Smooth muscle cell of the brain vasculature (primary cell): Measurements from ENCODE around the gene ACE.
"Not testable (repeated sequence)": the region's sequence is repeated elsewhere in the genome, so short reads cannot be mapped to it uniquely, and the experiment has no call there.

ENCODE experiments used
- DNase-seq: peaks from one replicate; pipeline ENCODE4 v3.0.0-alpha.2; 2012; ENCODE audit warnings: low read depth, low spot score

The ACE gene

DNA sequence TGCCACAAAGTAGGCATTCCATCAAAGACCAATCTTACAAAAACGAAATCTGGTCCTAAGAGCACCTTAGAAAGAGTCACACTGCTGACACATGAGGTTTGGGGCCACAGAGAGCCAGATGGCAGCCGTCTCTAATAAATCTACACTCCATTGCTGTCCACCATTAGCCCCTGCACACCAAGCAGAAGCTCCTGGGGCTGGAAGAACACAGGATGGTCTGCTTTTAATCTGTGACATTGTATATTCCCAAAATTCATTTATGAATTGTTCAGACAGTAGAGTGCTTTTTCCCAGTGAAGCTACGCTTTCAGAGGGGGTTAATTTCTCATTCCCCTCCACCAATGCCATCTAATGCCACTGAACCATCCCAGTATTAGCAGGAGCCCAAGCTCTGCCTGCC, 32.4 kb upstream of the ACE start:
- no peak for DNase-seq

DNA sequence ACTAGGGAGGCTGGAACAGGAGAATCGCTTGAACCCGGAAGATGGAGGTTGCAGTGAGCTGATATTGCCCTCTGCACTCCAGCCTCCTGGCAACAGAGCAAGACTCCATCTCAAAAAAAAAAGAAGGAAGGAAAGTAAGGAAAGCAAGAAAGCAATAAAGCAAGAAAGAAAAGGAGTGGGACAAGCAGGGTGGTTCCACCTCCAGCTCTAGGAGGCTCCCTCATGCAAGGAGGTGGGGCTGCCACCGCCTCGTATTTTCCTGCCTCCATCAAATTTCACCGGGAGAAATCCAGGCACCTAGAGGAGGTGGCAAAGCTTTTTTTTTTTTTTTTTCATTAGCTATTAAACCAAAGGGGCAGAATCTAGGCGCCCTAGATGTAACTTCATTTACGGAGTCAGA, 31.8 kb upstream of the ACE start:
- DNase-seq: no peak

DNA sequence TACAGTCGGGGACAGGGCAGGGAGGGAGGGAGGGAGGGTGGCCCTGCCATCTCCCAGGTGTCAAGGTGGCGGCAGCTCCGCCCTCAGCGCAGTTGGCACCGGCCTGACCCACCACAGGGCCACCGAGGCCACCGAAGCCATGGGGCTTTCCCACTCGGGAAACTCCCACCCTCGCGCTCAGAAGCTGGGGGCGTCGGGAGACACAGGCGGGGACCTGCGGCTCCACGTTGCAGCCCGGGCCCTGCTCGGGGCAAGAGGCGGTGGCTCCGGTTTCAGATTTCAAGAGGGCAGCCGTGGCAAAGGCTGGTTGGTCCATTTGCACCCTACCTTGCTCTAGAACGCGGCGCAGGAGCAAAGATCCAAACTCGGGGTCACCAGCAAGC, 31.3 kb upstream of the ACE start:
- no peak for DNase-seq

DNA sequence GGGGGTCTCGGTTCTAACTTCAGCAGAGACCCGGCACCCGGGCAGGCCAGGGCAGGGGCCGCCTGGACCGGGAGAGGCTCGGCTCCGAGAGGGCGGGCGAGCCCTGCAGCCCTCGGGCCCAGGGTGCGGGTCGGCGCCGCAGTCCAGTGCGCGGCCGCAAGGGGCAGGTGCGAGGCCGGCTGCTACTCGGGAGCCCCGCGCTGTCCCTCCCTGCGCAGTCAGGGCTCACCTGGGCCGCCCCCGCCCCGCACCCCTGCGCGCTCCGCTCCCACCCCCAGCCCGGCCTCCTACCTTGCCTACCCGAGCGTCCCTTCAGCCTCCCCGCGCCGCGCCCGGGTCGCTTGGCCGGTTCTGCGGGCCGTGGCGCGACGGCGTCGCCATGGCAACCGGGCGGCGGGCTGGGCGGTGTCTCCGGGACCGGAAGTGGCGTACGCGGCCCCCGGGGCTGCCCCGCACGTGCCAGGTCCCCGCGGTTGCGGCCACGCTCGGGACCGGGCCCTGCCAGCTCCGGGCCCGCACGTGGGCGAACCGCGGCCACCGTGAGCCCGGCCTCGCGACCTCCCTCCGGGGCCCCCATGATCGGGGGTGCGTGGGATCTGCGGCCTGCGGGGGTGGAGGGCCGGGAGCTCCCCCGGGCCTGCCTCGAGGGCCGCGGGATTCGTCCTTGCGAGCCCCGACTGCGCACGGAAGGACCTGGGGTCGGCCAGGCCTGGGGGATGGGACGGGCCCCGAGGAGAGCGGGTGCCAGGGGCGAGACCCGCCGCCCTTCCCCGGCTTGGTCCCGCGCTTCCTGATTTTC, 30.7 kb upstream of the ACE start, which contains the start of gene CYB561:
Gene CYB561, minus strand, starts transcription at position 353 of the 799 bp plus-strand sequence. CDS start 8,759 bp downstream, outside the sequence.
- no peak for DNase-seq

DNA sequence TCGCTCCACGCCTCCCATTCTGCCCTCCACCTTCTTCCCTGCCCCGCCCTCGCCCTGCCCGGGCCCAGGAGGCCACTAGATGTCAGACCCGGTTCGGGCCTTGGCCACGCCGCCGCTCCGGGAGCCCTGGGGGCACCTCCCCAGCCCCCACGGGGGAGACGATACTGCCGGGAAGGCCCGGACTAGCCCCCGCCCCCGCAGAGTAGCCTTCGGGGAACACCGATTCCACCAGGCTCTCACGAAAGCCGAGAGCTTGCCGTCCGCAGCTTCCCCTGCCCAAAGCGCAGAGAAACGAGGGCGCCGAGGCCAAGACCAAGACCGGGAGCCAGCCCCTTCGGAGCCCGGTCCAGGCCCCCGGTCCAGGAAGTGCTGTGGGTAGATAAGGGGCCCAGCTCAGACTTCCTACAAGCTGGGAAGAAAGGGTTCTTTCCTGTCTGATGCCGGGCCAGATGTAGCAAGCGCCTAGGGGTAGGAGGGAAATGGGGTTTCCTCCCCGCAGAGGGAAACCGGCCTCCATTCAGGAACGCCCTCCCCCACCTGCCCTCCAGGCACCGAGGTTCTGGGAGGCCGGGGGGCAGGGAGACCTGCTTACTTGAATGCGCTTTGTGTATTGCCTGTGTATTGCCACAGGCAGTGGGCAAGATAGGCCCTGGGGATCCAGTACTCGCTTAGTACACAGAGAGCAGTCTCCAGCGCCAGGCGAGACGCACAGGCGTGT, 29.9 kb upstream of the ACE start:
- no peak for DNase-seq

DNA sequence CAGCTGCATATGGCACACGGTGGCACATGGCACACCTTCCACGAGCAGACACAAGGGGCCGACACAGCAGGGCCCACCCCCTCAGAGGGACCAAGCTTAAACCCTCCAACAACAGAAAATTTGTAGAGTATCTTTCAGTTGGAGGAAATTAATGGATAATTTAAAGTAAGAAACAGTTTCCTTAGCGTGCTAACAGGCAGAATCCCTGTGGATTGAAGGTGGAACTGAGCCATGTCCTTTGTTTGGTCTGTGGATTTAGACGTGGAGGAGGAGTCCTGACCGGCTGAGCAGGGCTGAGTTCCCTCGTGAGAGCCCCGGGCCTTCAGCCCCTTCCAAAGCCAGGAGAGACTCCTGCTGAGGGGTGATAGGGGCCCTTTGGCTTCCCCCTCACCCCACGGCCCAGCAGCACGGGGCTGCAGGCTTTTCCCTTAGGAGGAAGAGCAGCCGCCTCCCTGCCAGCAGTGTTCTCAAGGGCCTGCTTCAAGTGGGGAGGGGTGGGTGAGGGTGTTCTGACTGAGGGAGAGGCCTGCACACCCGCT, 29.3 kb upstream of the ACE start:
- no peak for DNase-seq

DNA sequence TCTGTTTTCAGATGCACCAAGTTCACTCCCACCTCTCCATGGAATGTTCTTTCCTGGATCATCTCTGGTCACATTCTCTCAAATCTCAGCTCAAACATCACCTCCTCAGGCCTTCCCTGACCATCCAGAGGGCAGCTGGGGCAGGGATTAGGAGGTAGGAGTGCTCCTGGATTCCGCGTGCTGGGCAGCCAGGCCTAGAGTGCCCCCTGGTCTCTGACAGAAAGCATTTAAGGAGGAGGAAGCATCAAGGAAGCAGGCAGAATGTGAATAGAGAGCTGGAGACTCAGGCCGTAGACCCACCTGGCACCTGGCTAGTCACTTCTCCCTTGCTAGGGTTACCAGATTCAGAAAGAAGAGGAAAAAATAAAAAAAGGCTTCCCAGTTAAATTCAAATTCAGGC, 28.2 kb upstream of the ACE start:
- DNase-seq: no peak

DNA sequence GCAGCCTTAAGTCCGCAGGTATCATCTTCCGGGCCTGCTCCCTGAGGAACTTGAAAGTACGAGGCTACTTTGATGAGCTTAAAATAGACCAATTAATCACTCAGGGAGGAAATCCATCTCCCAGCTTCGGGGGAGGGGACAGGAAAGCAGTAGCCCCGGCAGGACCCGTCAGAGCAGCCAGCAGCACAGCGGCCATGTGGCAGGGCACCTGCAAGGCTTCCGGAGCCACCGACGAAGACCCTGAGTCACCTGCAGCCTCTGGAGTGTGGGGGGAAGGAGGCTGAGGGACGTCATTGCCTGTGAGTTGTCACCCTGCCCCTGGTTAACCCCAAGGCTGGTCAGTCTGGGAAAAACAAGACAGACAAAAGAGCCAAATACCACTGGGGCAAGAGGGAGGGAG, 26.3 kb upstream of the ACE start:
- DNase-seq: no peak

DNA sequence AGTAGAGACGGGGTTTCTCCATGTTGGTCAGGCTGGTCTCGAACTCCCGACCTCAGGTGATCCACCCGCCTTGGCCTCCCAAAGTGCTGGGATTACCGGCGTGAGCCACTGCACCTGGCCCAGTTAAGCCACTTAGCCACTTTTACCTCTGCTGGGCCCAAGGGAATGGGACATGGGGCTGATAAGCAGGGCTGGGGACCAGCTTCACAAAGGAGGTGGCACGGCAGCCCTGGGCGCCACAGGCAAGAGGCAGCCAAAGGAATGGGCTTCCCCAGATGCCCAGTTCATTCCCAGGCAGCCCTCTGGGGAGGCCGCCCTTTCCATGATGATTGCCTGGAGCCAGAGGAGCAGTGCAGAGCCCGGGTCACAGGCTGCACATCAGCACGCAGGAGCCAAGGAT, 25.7 kb upstream of the ACE start:
- DNase-seq: no peak

DNA sequence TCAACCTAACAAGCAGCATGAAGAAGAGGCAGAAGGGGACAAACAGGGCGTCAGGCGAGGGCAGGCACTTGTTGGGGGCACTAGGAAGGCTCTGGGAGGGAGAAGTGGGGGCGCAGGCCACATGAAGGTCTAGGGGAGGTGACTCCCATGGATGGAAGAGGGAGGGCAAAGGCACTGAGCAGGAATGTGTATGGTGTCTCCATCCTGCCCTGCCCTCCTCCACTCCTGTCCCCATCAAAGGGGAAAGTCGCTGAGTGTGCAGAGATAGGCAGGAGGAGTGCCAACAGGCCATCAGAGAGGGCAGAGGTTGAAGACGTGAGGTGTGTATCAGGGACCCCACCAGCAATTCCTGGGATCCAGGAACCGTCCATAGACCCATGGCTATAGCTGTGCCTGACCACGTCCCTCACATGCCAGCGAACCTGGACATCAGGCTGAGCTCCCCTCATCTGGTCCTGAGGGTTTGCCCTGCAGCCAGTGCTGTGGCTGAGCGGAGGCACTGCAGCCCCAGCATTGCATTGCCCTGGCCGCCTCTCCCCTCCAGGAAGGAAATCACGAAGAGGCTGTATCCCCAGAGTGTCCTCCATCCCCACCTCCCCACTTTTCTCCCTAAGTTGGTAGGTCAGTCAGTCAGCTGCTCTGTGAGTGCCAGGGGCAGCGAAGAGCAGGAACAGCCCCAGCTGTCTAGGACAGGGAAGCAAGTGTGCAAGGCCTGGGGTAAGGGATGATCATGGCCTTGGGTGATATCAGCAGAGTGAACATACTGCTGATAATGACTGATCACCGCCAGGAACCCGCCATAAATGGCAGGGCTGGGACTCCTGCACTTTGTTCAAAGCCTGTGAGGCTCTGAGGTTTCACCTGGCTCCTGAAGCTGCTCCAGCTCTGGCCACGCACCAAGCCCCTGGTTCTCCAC, 24.6 kb upstream of the ACE start:
- no peak for DNase-seq

DNA sequence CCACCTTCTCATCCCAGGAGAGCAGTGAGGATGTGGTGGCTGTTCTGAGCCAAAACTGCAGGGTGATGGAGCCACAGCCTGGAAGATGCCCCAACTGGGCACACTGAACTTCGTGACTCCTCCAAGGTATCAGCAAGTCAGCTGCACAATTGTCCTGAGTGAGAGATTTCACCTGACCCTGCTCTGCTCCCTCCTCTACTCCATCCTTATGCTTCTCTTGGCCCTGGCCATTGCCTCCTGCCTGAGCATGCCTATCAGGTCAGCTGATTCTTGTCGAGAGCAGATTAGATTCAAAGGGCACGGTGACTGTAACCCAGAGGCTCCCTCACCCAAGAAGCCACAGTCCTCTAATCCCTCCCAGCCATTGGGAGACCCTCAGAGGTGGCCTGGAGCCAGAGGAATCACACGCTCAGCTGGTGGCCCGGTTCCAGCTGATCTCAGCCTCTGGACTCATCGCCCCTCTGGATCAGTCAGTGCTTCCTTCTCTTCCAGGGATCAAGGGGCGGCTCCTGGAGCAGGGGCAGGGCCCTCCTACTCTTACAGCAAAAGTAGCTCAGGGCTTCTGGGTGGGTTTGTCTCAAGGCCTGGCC, 23.8 kb upstream of the ACE start:
- DNase-seq: no peak

DNA sequence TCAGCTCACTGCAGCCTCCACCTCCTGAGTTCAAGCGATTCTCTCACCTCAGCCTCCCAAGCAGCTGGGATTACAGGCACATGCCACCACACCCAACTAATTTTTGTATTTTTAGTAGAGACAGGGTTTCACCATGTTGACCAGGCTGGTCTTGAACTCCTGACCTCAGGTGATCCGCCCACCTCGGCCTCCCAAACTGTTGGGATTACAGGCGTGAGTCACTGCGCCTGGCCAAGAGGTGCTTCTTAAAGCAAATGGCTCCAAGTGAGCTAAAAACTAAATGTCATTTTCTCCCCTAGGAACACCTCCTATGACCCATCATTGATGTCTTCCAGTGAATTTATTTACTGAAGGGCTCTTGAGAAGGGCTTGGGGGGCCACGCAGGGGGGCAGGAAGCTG, 22.5 kb upstream of the ACE start:
- not testable (repeated sequence) for DNase-seq

DNA sequence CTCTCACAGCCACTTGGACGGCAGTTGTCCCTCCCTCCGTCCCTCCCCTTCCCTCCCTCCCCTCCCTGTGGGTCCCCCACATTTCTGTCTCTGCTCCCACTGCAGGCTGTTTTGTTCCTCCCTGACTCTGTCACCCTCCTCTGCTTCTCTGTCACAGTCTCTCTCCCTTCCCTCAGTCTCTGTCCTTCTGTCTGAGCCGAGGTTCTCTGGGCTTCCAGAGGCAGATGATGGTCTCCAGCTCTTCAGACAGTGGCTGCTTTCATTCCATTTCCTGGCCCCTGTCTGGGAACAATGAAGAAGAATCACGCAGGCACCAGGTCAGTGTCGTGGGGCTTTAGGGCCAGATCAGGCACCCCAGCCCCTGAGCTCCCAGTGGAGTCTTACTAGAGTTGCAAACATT, 21.9 kb upstream of the ACE start:
- no peak for DNase-seq

DNA sequence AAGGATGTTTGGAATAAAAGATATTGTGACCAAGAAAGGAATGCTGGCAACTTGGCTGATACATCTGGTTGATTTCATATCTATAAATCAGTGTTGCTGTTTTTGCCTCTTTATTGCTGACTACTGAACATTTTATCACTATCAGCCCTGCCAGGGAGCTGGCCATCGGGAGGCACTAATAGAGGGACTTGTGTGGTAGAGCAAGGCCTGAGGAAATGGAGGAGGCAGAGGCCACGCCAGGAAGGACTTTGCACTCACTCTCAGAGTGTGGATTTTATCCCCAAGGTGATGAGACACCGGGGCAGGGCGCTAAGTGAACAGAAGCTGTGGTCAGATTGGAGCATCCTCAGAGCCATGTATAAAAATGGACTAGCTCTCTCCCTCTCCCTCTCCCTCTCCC, 21.4 kb upstream of the ACE start:
- no peak for DNase-seq

DNA sequence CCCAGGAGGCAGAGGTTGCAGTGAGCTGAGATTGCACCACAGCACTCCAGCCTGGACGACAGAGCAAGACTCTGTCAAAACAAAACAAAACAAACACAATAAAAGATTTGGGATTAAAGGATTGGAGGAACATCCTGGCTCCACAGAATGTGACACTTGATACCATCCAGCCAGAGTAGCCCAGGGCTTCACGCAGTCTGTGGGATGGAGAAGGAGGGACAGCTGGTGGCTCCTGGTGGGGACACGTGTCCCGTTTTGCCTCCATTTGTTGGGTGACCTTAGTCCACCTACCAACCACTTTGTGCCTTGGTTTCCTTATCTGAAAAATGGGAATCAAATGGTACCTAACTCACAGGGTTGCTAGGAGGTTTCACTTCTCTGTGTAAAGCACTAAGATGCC, 18.4 kb upstream of the ACE start:
- DNase-seq: no peak

DNA sequence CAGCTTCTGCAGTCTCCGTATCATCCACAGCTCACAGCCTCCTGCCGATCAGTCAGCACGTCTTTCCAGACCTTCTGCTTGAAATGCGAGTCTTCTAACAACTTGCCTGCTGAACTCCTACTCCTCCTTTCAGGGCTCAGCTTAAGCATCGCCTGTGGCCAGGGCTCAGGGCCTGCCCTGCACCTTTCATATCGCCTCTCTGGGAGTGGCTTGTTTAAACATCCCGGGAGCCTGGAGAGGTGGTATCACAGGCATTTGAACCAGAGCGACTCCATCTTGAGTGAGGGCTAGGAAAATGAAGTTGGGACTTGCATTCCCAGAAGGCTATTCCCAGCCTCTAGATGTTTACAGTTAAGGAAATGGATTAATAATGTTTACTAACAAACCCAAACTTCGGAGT, 16.8 kb upstream of the ACE start:
- DNase-seq: no peak

DNA sequence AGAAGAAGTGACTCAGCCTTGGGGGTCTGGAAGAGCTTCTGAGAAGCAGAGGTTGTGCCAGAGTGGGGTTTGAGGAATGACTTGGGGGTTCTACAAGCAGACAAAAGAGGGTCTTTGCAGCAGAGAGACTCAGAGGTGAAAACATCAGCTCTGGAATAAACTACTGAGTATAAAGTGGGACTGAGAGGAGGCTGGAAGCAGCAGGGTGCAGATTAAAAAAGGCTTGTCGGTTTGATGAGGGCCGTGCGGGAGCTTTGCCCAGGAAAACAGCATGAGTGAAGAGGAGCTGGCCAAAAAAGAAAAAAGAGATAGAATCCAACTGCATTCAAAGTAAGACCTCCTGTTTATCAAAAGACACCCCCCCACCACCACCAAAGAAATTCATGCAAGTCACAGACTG, 13.1 kb upstream of the ACE start:
- no peak for DNase-seq

DNA sequence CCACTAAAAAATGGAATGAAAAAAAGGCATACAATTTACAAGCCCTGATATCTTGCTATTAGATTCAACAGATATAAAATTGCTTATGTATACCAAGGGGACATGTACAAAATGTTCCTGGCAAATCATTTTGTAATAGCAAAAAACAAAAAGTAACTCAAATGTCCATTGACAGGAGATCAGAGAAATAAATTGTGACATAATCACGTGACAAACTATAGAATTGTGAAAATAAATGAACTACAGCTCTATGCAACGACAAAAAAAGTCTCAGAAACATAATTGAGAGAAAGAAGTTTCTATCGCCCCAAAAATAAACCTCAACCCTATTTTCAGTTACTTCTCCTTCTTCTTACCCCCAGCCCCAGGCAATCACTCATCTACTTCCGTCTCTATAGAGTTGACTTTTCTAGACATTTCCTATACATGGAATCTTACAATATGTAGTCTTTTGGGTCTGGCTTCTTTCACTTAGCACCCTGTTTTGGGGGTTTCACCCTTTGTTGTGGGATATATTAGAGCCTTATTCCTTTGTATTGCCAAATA, 12.1 kb upstream of the ACE start:
- no peak for DNase-seq

DNA sequence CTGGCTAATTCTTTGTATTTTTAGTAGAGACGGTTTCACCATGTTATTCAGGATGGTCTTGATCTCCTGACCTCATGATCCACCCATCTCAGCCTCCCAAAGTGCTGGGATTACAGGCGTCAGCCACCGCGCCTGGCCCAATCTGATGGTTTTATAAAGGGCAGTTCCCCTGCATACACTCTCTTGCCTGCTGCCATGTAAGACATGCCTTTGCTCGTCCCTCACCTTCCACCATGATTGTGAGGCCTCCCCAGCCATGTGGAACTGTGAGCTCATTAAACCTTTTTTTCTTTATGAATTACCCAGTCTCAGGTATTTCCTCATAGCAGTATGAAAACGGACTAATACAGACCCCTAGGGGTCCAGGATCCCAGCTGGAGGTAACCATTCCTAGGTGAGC, 8.8 kb upstream of the ACE start:
- not testable (repeated sequence) for DNase-seq

DNA sequence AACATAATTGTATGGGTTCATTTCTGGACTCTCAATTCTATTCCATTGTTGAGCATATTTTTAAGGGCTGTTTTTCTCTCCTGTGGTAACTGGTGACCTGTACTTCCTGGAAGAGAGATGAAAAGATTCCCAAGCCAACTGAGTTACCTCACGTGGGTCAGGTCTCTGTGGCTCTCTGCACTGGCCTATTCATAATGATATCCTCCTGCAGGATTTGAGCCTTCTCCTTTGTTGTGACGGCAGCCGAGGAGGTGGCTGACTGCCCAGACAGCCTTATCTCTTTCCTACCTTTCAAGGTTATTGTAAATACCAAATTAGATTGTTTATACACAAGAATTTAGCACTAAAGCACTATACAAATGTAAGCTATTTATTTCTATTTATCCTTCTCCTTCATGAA, 2.7 kb upstream of the ACE start:
- no peak for DNase-seq
